ENCODE measurements around the gene PPP4R4.
A peak's percentile ranks its signal among the peaks of the same experiment; 100 is the strongest.
"Not testable (repeated sequence)": the region's sequence is repeated elsewhere in the genome, so short reads cannot be mapped to it uniquely, and the experiment has no call there.

Gene PPP4R4

GRCh38 chr14:94145902-94146527 is 28.1 kb upstream of the PPP4R4 start:
- DNase-seq = no peak

GRCh38 chr14:94152676-94153075 is 21.4 kb upstream of the PPP4R4 start:
- DNase-seq = no peak

- DNase-seq = no peak
Measured at GRCh38 chr14:94153750-94154342, 20.3 kb upstream of the PPP4R4 start.

GRCh38 chr14:94156143-94156542 is 18.0 kb upstream of the PPP4R4 start:
- DNase-seq = not testable (repeated sequence)

- DNase-seq = peak; percentile 14
Measured at GRCh38 chr14:94157197-94157596, 16.9 kb upstream of the PPP4R4 start.

GRCh38 chr14:94158239-94158883 is 15.8 kb upstream of the PPP4R4 start:
- DNase-seq = no peak

- no peak for DNase-seq
Measured at GRCh38 chr14:94161058-94161457, 13.1 kb upstream of the PPP4R4 start.

GRCh38 chr14:94161981-94162380 is 12.1 kb upstream of the PPP4R4 start:
- DNase-seq = no peak

- no peak for DNase-seq
Measured at GRCh38 chr14:94162466-94162865, 11.7 kb upstream of the PPP4R4 start.

GRCh38 chr14:94163796-94164195 is 10.3 kb upstream of the PPP4R4 start:
- DNase-seq = no peak

GRCh38 chr14:94164685-94165431 is 9.3 kb upstream of the PPP4R4 start:
- no peak for DNase-seq

GRCh38 chr14:94165744-94166143 is 8.4 kb upstream of the PPP4R4 start:
- no peak for DNase-seq

GRCh38 chr14:94170136-94170535 is 4.0 kb upstream of the PPP4R4 start:
- DNase-seq = no peak

GRCh38 chr14:94171208-94171607 is 2.9 kb upstream of the PPP4R4 start:
- no peak for DNase-seq

GRCh38 chr14:94172545-94172944 is 1.6 kb upstream of the PPP4R4 start:
- no peak for DNase-seq

- no peak for DNase-seq
Measured at GRCh38 chr14:94173471-94173884, 644 bp upstream of the PPP4R4 start.

- no peak for DNase-seq
Measured at GRCh38 chr14:94174604-94175010, 485 bp downstream of the PPP4R4 start.

GRCh38 chr14:94175011-94175745 is 1.1 kb downstream of the PPP4R4 start:
- DNase-seq = no peak

- DNase-seq = no peak
Measured at GRCh38 chr14:94175747-94176146, 1.6 kb downstream of the PPP4R4 start.

- DNase-seq = no peak
Measured at GRCh38 chr14:94176808-94177207, 2.7 kb downstream of the PPP4R4 start.

GRCh38 chr14:94177806-94178205 is 3.7 kb downstream of the PPP4R4 start:
- no peak for DNase-seq

GRCh38 chr14:94179244-94179643 is 5.1 kb downstream of the PPP4R4 start:
- no peak for DNase-seq

- no peak for DNase-seq
Measured at GRCh38 chr14:94180655-94181271, 6.6 kb downstream of the PPP4R4 start.
